ENCODE data around the gene IQSEC1.

DNA sequence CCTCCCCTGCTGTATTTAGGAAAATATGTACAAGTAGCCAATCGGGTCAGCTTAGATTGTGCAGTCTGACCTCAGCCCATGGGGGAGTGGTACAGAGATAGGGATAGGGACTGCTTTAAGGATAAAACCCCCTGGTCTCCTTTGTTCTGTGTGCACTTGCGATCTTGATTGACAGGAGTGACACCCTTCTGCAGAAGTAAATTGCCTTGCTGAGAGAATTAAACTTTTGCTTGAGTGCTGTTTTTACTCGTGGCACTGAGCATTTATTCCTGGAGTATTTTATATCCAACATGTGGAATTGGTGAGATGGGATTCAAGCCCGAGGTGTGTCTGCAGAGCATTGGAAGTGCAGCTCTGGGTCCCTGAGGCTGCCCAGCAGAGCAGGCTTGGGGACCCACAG lies 208.0 kb downstream of the IQSEC1 start:
- TF ChIP-seq, protein P1, sequence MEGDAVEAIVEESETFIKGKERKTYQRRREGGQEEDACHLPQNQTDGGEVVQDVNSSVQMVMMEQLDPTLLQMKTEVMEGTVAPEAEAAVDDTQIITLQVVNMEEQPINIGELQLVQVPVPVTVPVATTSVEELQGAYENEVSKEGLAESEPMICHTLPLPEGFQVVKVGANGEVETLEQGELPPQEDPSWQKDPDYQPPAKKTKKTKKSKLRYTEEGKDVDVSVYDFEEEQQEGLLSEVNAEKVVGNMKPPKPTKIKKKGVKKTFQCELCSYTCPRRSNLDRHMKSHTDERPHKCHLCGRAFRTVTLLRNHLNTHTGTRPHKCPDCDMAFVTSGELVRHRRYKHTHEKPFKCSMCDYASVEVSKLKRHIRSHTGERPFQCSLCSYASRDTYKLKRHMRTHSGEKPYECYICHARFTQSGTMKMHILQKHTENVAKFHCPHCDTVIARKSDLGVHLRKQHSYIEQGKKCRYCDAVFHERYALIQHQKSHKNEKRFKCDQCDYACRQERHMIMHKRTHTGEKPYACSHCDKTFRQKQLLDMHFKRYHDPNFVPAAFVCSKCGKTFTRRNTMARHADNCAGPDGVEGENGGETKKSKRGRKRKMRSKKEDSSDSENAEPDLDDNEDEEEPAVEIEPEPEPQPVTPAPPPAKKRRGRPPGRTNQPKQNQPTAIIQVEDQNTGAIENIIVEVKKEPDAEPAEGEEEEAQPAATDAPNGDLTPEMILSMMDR (IDR thresholded peaks at IDR 0.05; ENCODE audit: insufficient read depth, low read depth, low read length): no peak
- no peak for TF ChIP-seq EZH2 (IDR thresholded peaks at IDR 0.05; ENCODE audit: insufficient read depth, low read length)
